ENCODE results near the gene PALLD. TPM values are rescaled to one million over a fixed set of nuclear protein-coding genes. Genes with fewer than 3 reads are reported as not detected.

PALLD gene
- total RNA-seq, 1 experiment from 2014 or later: 6.5 TPM

DNA sequence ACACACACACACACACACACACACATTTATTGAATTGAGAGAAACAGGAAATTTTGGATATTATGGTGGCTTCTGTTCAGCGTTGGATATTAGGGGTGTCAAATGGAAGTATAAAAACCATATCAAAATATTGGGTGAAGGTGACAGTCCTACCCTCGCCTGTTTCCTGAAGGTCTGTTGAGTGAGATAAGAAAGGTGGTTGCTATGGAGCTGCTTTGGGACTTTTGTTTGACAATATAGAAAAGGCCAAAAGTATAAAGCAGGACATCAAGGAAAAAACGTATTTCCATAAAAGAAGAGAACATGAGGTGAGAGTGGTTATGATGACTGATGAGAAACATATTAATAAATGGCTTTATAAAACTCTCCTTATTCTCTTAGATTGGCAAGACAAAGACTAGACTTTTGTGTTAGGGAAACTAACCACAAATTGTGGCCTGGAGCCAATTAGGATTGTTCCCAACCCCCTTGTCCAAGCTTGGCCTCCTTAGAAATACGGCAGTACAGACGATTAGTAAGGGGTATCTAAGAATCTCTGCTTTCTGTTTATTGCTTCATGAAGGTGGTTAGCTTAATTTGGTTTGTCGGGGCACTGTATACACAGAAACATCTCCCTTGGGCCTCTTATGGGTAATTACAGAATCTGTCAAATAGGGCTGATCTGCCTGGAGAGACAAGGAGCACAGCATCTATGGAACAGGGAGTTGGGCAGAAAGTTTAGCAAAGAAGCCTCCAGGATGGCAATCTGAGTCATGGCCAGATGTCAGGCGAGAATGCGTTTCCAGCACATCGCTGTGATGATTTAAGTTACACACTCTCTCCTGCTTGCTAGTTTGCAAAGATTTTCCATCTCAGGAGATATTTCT lies 315.2 kb downstream of the PALLD start:
- Histone ChIP-seq H3K27ac (ENCODE audit: low read length) (no peak overlapping the region), H3K9me3 (ENCODE audit: control insufficient read depth, insufficient read depth, low read depth, low read length) (no peaks in the 10 kb centered on the region), H3K36me3 (ENCODE audit: control insufficient read depth, insufficient read depth, low read length) (no peaks in the 10 kb centered on the region), H3K27me3 (ENCODE audit: control insufficient read depth, insufficient read depth, low read length) (no peaks in the 10 kb centered on the region; the same call in none of the 2 replicates), H3K4me1 (ENCODE audit: control insufficient read depth, insufficient read depth, low read length) (no peaks in the 10 kb centered on the region), H3K4me3 (ENCODE audit: low read depth in 2 of 2, low read length in 2 of 2) (no peak overlapping the region)
- ATAC-seq: no peak
- DNase-seq (ENCODE audit: low read depth, low spot score): no peak
- TF ChIP-seq, protein P1, sequence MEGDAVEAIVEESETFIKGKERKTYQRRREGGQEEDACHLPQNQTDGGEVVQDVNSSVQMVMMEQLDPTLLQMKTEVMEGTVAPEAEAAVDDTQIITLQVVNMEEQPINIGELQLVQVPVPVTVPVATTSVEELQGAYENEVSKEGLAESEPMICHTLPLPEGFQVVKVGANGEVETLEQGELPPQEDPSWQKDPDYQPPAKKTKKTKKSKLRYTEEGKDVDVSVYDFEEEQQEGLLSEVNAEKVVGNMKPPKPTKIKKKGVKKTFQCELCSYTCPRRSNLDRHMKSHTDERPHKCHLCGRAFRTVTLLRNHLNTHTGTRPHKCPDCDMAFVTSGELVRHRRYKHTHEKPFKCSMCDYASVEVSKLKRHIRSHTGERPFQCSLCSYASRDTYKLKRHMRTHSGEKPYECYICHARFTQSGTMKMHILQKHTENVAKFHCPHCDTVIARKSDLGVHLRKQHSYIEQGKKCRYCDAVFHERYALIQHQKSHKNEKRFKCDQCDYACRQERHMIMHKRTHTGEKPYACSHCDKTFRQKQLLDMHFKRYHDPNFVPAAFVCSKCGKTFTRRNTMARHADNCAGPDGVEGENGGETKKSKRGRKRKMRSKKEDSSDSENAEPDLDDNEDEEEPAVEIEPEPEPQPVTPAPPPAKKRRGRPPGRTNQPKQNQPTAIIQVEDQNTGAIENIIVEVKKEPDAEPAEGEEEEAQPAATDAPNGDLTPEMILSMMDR (IDR thresholded peaks at IDR 0.05): no peak
- TF ChIP-seq POLR2AphosphoS5 (IDR thresholded peaks at IDR 0.05; ENCODE audit: low read depth, low read length): no peak
- TF ChIP-seq, protein P2, sequence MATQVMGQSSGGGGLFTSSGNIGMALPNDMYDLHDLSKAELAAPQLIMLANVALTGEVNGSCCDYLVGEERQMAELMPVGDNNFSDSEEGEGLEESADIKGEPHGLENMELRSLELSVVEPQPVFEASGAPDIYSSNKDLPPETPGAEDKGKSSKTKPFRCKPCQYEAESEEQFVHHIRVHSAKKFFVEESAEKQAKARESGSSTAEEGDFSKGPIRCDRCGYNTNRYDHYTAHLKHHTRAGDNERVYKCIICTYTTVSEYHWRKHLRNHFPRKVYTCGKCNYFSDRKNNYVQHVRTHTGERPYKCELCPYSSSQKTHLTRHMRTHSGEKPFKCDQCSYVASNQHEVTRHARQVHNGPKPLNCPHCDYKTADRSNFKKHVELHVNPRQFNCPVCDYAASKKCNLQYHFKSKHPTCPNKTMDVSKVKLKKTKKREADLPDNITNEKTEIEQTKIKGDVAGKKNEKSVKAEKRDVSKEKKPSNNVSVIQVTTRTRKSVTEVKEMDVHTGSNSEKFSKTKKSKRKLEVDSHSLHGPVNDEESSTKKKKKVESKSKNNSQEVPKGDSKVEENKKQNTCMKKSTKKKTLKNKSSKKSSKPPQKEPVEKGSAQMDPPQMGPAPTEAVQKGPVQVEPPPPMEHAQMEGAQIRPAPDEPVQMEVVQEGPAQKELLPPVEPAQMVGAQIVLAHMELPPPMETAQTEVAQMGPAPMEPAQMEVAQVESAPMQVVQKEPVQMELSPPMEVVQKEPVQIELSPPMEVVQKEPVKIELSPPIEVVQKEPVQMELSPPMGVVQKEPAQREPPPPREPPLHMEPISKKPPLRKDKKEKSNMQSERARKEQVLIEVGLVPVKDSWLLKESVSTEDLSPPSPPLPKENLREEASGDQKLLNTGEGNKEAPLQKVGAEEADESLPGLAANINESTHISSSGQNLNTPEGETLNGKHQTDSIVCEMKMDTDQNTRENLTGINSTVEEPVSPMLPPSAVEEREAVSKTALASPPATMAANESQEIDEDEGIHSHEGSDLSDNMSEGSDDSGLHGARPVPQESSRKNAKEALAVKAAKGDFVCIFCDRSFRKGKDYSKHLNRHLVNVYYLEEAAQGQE (IDR thresholded peaks at IDR 0.05; ENCODE audit: insufficient read depth in 1 of 2, low read depth in 2 of 2, low read length in 1 of 2): no peak
- in situ Hi-C loops (cut with HindIII; ENCODE audit: low pct_unique_long_range_greater_than_20kb, low sequenced_read_pairs): no loop called here
- no TSS peak for BruUV-seq (replicated peaks)
- ChIA-PET POLR2A (no interaction called here), CTCF (interaction anchor here (0.7 kb wide), 1 partner anchor 338 kb away, joined by 4 read pairs; no protein-coding TSS in a partner anchor)
- intact Hi-C loops (cut with micrococcal nuclease; ENCODE audit: unreplicated experiment): no loop called here

DNA sequence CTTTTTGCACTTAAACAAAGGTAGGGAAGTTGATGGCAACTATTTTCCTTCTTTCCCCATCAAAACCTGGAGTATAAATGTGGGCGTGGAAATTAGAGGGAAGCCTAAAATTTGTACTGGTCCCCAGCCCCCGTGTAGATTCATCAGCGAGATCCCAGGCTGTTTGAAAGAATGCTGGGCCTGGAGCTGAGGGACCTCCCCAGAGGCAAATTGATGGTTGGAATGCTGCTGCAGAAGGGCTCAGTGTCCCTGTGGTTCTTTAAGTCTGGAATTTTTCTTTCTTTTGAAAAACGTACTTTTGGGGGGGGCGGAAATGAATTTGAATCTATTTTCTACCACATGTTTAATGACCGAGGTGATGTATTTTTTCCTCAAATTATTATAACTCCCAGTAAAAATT lies 316.0 kb downstream of the PALLD start:
- CTCF ChIA-PET: no interaction called here
- in situ Hi-C loops (cut with HindIII; ENCODE audit: low pct_unique_long_range_greater_than_20kb, low sequenced_read_pairs): no loop called here
- Histone ChIP-seq H3K4me1 (ENCODE audit: control insufficient read depth, insufficient read depth, low read length) (no peaks in the 10 kb centered on the region), H3K27ac (ENCODE audit: low read length) (no peak overlapping the region), H3K36me3 (ENCODE audit: control insufficient read depth, insufficient read depth, low read length) (no peaks in the 10 kb centered on the region), H3K27me3 (ENCODE audit: control insufficient read depth, insufficient read depth, low read length) (peaks cover 3% of the 10 kb centered on the region), H3K9me3 (ENCODE audit: control insufficient read depth, insufficient read depth, low read depth, low read length) (no peaks in the 10 kb centered on the region), H3K4me3 (ENCODE audit: low read depth in 2 of 2, low read length in 2 of 2) (no peak overlapping the region)
- BruUV-seq (replicated peaks): no TSS peak
- POLR2A ChIA-PET: no interaction called here
- DNase-seq (ENCODE audit: low read depth, low spot score): no peak
- TF ChIP-seq TCF7L2 (IDR thresholded peaks at IDR 0.05; ENCODE audit: low read depth, low read length): no peak
- no peak for TF ChIP-seq SIN3A (IDR thresholded peaks at IDR 0.05; ENCODE audit: borderline replicate concordance, insufficient read depth, low read depth, low read length)
- TF ChIP-seq, protein P1 (IDR thresholded peaks at IDR 0.05): no peak
- TF ChIP-seq POLR2AphosphoS5 (IDR thresholded peaks at IDR 0.05; ENCODE audit: low read depth, low read length): no peak
- TF ChIP-seq, protein P2 (IDR thresholded peaks at IDR 0.05; ENCODE audit: insufficient read depth in 1 of 2, low read depth in 2 of 2, low read length in 1 of 2): no peak
- ATAC-seq: no peak
- intact Hi-C loops (cut with micrococcal nuclease; ENCODE audit: unreplicated experiment): no loop called here

Measured in Panc1 (cell line).